GM18867 (cell line): ENCODE data around the gene BIRC2.
"Not testable (repeated sequence)": the region's sequence is repeated elsewhere in the genome, so short reads cannot be mapped to it uniquely, and the experiment has no call there.

Experiments used
- ATAC-seq: cut with Tn5 transposase; IDR thresholded peaks from one replicate; pipeline ENCODE4 v1.9.1; 2021; ENCODE audit warnings: mild to moderate bottlenecking, moderate library complexity; ENCODE audit not compliant: unreplicated experiment

BIRC2 gene

DNA sequence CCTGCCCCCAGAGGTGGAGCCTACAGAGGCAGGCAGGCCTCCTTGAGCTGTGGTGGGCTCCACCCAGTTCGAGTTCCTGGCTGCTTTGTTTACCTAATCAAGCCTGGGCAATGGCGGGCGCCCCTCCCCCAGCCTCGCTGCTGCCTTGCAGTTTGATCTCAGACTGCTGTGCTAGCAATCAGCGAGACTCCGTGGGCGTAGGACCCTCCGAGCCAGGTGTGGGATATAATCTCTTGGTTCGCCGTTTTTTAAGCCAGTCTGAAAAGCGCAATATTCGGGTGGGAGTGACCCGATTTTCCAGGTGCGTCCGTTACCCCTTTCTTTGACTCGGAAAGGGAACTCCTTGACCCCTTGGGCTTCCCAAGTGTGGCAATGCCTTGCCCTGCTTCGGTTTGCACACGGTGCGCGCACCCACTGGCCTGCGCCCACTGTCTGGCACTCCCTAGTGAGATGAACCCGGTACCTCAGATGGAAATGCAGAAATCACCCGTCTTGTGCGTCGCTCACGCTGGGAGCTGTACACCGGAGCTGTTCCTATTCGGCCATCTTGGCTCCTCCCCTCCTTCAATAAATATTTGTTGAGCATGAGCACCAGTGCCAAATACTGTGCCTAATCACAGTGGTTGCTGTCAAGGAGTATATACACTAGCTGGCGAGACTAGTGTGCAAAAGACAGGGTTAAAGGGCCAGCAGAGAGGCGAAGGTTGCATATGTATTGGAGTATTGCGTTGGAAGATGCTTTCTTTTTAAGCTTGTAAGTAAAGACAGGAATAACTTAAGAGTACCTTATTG is 27.8 kb downstream of the BIRC2 start:
- ATAC-seq: not testable (repeated sequence)

DNA sequence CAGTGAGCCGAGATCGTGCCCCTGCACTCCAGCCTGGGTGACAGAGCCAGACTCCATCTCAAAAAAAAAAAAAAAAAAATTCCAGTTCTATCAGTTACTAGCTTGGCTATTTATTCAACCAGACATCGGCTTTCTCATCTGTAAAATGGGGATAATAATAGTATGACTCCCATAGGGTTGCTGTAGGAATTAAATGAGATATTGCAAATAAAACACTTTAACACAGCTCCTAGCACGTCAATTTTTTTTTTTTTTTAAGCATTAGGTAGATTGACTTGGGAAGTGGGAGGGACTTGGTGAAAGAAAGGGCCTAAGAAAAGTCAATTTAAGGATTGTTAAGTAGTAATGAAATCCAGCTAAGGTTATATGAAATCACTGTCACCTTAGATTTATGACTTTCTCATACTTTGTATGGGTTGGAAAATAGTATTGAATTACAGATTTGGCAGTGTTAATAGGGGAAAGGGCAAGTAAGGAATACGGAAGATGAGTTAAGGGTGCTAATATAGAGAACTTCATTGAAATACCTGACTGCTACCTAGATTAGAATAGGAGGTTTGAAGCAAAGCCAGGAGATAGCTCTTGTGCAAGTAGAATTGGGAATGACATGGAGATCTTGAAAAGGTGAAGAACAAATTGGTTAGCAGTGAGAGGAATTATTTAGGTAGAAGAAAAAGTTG is 28.8 kb downstream of the BIRC2 start:
- no peak for ATAC-seq

DNA sequence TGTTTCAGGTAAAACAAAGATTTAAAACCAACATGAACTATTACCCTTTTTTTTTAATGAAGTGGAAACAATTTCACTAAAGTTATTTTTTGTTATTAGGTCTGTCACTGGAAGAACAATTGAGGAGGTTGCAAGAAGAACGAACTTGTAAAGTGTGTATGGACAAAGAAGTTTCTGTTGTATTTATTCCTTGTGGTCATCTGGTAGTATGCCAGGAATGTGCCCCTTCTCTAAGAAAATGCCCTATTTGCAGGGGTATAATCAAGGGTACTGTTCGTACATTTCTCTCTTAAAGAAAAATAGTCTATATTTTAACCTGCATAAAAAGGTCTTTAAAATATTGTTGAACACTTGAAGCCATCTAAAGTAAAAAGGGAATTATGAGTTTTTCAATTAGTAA is 30.9 kb downstream of the BIRC2 start:
- ATAC-seq: no peak

DNA sequence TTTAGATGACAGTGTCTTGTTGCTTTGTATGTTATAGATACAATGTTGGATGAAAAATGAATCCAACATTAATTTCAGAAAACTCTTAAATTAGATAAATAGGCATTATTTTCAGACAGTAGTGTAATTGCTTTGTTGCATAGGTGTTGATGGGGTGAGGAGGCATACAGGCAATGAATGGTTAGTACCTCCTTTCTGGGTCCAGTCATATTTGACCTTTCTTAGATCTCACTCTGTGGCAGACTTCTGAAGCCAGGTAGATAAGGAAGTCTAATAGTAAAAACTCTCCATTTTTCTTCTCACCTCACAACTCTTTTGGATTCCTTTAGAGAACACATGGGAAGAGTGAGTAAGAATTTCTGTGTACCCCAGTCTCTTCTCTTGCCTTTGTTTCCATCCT is 31.8 kb downstream of the BIRC2 start:
- no peak for ATAC-seq

DNA sequence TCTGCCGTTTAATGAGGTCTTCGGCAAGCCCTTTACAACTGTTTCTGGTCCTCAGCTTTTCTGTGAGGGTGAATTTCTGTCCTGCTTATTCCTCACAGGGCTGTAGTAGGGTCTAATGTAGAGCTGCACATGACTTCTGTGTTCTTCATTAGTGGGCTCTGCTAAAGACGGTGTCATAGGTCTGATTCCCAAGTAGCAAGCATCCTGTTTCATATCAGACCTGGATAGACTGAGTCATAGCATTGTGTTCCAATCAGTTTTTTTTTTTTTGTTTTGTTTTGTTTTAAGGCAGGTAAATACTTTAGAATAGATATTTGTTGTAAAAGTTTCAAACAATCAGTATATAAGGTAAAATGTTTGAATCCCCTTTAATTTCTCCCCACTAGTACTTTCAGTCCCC is 35.4 kb downstream of the BIRC2 start:
- ATAC-seq: no peak

DNA sequence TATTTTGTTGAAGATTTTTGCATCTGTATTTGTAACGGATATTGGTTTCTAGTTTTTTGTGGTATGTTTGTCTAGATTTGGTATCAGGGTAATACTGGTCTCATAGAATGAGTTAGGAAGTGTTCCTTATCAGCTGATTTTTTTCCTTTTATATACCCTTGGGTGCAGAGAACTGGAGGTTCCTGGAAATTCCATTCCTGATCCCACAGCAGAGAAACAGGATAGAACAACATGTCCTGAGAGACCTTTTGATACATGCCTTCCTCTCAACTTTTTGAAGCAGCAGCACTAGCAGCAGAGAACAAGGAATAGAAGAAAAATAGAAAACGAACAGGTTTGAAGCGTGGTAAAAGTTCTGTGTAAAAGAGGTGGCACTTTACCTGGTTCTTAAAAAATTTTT is 36.8 kb downstream of the BIRC2 start:
- no peak for ATAC-seq

DNA sequence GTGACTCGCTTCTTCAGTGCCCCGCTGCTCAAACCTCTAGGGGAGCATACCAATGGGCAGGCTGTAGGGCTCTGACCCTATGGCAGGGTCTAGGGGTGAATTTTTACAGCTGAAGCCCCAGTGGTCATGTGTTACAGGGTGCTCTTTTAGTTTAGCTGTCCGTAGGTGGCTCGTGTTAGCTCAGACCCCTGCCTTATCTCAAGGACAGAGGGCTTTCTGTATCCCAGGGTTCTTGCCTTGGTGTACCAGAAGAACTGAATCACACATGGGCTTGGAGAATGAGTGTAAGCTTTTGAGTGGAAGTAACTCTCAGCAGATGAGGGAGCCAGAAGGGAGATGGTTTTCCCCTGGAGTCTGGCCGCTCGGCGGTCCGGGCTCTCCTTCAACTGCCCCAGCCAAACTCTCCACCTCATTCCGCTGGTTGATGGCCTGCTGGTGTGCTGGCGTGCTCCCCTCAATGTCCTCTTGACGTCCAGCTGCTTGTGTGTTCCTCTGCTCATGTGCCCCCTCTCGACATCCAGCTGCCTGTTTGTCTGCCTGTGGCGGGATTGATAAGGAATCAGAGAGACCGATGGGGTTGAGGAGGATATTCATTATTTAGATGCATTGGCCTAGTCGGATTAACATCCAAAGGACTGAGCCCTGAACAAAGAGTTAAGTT is 37.5 kb downstream of the BIRC2 start:
- no peak for ATAC-seq

DNA sequence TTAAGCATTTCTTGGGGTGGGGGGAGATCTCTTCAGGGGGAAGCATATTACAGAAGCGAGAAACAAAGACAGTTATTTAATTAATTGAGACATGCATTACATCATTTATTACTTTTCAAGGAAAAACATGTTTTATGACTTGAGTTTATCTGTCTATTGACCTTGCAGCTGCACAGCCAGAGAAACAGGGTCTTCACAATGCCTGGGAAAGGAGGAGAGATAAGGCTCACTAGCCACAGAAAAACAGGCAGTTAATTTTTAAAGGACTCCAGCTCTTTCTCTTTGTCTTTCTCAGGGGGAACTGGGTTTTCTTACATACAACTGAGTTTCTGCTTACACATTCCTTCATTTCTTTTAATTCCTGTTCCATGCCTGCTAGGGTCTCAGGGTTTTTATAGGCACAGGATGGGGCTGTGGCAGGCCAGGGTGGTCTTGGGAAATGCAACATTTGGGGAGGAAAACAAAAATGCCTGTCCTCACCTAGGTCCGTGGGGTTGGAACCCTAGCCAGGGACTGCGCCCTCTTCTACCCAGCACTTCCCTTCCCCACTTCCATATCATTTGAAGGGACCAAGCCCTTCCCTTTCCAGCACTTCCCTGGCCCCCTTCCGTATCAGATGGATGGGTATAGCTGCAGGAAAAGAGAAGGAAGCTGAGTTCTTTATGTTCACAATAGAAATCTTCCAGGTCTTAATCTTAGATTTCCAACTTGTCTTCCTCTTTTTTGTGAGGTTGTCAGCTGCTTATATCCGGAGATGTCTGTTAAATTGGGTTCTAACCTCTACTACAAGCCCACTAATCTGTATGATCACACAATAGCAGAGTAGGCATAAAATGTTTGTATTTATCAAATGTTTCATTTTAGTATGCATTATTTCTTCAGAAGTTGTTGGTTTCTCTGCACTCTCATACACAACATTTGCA is 38.3 kb downstream of the BIRC2 start:
- no peak for ATAC-seq

DNA sequence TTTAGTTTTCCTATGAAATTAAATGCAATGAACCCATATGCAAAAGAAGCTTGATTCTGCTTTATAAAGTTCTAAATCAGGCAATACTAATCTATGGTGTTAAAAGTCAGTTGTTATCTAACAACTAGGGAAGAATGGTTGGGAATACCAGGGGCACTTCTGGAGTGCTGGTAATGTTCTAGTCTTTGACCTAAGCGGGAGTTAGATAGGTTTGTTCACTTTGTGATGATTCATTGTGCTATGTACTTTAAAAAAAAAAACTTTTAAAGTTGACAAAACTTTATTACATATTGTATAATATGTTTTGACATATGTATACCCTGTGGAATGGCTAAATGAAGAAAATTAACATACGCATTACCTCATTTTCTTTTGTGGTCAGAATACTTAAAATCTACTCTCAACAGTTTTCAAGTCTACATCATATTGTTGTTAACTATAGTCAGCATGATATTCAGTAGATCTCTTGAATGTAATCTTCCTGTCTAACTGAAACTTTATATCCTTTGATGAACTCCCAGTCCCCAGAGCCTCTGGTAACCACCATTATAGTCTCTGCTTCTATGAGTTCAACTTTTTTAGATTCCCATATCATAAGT is 39.2 kb downstream of the BIRC2 start:
- ATAC-seq: no peak

DNA sequence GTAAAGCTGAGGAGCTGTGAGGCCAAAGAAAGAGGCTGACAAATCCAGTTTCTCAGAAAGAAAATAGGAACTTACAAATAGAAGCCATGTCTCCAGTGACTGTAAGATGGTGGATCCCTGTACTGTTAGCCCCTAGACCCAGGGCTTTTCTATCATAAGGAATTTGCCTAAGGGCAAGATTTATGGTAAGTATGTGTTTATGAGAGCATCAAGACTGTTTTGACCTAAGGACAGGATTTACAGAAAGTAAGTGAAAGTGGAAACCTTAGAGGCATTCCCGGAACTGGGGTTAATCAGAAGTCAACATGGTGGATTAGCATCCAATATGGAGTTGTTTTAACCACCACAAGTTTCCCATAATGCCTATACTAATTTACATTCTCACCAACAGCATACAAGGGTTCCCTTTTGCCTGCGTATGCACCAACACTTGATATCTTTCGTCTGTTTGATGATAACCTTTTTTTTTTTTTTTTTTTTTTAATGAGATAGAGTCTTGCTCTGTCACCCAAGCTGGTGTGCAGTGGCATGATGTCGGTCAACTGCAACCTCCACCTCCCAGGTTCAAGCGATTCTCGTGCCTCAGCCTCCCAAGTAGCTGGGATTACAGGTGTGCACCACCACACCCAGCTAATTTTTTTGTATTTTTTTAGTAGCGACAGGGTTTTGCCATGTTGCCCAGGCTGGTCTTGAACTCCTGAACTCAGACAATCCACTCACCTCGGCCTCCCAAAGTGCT is 40.2 kb downstream of the BIRC2 start:
- no peak for ATAC-seq

DNA sequence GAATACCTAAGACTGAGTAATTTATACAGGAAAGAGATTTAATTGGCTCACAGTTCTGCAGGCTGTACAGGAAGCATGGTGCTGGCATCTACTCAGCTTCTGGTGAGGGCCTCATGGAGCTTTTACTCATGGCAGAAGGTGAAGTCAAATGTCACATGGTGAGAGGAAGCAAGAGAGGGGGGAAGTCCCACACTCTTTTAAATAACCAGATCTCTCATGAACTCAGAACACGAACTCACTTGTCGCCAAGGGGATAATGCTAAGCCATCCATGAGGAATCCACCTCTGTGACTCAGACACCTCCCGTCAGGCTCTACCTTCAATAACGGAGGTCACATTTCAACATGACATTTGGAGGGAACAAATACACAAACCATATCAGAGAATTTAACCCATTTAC is 42.2 kb downstream of the BIRC2 start:
- no peak for ATAC-seq

DNA sequence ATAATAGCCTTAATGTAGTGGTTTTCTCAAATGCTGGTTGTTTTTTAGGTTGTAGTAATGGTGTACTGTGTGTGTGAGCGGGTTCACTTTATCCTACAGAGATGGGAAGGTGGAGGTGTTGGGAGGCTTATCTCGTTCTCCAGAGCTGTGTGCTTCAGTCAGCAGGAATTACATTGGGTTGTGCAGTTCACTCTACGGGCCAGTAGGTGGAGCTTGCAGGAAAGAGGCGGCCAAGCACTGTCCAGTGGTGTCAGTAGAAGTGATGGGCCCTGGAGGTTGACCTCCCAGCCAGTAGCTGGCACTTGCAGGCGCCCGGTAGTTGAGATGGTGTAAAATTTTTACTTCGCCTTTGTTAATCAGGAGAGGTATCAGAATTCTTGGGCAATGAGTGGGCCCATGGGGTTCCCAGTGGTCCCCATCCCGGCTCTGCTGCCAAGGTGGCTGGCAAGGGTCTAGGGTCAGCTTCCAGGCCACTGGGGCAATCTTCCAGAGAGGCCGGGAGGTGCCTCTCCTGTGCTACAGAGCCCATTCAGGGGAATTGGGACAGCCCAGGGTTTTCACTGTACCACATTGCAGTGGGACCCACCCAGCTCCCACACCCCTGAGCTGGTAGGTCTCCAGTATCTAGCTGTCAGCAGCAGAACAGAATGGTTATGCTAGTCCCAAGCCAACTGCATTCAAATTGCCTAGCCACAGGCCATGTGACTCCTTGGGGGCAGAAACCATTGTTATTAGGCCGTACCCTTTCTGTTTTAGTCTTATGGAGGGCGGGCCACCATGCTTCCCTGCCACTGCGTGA is 43.9 kb downstream of the BIRC2 start:
- peak; percentile 86 for ATAC-seq

DNA sequence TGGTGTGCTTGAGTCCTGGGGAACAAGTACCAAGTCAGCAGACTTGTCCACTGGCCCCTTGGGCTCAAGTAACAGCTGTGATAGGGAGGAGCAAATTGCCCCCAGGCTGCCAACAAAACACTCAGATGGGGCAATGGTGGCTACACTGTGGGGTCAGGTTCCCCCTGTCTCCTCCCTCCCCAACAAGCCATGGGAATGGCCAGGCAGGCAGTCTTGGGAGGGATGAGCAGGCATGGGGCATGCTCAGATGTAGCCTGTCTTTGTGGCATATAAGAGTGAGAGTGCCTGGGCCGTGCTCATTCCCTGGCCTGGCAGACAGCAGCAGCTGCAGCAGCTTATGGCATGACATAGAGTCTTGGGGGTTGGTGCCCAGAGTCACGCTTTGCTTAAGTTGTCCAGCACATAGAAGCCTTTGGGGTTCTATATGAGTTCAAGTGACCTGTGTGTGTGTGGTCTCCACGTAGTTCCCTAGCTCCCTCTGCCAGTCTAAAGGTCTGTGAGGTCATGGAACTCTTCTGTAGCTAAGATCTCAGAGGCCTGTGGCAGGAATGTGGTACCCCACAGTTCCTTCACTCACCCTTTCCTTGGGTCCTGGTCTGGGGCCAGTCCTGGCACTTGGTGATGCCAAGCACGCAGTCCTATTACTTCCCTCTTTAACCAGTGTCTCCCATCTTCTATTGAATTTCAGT is 44.7 kb downstream of the BIRC2 start:
- ATAC-seq: no peak

DNA sequence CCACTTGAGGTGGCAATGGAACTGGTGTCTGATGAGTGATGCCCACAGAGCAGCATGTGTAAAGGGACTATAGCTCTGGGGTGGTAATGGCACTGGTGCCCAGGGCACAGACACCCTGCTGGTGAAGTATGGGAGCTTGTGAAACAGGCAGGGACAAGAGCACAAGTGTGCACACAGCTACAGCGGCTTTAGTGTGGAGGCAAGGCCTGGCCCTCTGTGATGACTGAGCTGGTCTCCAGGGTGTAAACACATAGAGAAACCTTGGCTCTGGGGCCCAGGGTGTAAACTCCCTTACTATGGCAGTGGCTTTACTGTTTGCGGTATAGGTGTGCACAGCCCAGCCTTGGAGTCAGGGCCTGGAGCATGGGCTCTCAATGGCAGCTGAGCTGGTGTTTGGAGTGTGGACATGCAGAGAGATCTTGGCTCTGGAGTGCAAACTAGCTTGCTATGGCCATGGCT is 46.3 kb downstream of the BIRC2 start:
- no peak for ATAC-seq

DNA sequence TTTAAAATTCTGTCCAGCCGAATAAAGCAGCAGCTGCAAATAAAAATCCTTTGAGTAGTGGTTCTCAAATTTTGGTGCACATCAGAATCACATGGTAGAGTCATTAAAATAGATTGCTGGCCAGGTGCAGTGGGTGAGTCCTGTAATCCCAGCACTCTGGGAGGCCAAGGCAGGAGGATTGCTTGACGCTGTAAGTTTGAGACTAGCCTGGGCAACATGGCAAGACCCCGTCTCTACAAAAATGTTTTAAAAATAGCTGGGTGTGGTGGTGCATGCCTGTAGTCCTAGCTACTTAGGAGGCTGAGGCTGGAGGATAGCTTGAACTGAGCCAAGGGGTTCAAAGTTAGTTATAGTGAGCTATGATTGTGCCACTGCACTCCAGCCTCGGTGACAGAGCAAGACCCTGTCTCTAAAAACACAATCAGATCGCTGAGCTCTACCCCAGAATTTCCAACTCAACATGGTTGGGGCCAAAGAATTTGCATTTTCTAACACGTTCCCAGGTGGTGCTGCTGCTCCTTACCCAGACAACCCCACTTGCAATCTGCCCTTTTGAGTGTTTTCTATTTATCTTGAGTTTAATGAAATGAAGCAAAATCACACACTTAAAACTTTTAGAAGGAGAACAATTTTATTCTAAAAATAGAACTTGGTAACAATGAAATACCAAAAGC is 48.8 kb downstream of the BIRC2 start:
- no peak for ATAC-seq

DNA sequence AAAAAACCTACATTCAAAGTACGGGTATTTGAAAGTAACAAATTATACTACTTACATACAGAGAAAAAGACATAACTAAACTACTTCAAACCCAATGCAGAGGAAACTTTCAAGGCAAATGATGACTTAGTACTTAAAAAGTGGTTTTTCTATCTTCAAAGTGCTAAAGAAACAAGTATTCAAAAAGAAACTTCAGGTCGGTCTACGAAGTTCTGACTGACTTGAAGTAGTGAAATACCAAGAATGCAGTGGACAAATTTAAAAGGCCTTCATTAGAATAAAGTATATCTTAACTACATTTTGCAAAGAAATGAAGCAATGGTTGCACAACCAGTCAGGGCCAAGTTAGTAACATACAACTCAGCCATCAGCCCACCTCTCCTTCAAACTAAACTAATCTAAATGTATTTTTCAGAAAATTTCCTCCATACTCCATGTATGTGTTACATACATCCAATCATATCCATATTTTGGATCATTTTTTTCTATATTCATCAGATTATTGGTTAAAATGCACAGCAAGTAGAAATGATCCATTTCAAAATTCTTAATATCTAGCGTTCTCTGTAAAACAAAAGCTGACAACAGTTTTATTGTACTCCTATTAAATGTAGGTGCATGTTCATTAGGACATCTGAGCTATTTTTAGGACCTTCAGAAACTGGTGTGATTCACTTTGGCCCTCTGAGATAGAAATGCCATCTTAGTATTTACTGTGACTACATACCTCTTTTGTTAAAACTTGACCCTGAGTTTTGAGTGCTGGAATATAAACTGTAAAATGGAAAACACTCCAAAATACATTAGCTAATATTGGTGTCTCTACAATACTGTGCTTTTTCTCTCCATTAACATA is 49.9 kb downstream of the BIRC2 start:
- no peak for ATAC-seq

DNA sequence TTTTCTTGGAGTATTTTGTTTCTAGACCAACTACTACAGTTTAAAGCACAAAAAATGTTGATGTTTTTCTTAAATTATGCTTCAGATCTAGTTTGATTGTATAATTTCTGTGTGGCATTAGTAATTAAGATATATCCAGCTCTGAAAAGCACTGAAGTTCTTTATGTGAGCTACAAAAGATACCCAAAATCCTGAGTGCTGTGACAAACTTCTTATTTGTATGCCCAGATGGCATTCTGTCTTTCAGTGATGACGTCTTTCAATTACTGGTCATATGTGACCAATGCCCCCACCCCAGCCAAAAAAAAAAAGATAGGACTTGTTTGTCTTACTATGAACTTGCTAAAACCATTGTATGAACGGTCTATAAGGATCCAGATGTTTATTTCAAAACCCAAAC is 51.3 kb downstream of the BIRC2 start:
- ATAC-seq: no peak
